ENCODE measurements around the gene SAMD4A.

SAMD4A gene

DNA sequence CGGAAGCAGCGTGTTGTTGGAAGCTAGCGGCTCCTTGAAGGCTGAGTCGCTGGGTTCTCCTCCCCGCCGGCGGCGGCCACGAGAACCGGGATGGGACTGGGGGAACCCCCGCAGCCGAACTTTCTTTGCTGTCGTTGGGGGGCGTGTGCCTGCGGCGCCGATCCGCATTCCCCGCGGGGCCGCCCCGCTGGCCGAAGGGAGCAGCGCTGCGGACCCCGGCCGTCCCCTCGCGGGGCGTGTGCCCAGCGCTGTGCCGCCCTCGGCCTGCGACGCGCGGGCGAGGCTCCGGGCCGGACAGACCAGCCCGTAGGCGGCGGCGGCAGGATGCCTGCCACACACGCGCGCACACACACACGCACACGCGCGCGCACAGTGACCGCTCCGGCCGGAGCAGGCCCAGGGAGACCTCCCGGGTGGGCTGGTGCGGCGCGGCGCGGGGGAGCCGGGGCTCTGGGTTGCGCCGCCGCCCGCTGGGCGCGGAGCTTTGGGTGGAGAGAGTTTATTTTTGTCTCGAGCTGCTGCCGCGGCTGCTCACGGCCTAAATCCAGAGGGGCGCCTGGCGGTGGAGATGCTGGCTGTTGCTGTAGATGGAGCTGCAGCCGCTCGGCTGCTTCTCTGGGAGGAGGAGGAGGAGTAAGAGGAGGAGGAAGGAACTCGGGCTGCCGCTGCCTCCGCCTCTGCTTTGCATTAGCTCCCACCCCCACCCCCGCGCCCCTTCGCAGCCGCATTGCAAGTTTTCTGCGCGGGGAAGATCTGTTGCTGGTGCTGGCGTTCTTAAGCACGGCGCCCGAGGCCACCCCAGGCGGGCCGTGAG is at the start of gene SAMD4A:
SAMD4A (plus strand) TSS at position 719 of the 814 bp plus-strand sequence. CDS start 789 bp downstream, outside the sequence.
- DNase-seq, result peak; percentile 44

DNA sequence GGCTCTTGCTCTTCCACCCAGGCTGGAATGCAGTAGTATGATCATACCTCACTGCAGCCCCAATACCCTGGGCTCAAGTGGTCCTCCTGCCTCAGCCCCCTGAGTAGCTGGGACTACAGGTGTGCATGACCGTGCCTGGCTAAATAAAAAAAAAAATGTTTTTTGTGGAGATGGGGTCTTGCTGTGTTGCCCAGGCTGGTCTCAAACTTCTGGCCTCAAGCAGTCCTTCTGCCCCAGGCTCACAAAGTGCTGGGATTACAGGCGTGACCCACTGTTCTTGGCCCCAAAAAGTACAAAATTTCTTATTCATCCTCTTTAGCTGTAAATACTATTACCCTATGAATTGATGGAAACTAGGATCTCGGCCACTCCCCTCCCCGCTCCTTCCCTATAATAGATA is 42.5 kb upstream of the SAMD4A start:
- no peak for DNase-seq

DNA sequence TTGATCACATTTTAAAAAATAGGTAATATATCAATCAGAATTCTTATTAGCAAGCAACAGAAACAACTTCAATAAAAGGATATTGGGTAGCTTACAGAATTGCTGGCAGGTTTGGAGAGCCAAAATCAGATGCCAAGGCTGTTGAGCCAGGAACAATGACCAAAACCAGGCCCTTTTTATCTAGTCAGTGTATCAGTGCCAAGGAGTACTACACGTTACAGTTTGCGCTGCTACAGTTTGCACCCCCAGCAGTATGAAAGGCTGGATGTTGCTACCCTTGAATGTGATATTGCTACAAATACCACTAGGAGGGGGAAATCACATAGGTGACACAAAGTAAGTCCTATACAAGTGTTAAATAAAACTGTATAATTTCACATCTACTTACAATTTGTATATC is 38.0 kb upstream of the SAMD4A start:
- DNase-seq, result no peak

- DNase-seq, result no peak
Measured at GRCh38 chr14:54529811-54530210, 37.1 kb upstream of the SAMD4A start.

DNA sequence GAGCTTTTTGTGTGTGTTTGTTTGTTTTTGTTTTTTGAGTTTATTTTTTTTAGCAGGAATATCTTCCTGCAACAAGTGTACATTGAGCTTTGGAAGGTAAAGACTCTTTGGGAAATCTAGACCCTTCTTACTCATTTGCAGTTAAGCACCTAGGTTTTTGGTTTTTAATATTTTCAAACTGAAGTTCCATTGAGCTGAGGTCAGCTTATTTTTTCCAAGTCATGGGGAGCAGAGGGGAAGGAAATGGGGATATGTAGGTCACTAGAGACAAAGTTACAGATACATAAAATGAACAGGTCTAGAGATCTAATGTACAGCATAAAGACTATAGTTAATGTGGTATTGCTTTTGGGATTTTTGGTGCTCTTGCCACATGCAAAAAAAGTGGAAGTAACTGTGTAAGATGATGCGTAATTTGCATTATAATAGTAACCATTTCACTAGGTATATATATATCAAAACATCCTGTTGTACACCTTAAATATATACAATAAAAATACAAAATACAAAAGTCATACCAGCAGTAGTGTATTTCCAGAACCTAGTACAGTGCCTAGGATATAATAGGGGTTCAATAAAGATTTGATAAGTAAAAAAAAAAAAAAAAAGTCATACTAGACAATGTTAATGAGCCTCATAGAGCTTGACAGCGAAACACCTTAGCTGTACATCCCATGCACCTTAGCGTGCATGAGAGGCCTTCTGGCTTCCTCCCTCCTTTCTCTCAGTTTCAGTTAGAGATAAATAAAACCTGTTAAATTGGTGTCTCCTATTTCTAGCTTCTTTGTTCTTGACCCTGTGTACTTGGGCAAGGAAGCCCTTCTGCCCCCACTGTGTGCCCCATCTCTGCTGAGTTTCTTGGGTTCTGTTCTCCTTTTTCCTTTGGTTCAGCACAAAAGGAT is 34.6 kb upstream of the SAMD4A start:
- no peak for DNase-seq

DNA sequence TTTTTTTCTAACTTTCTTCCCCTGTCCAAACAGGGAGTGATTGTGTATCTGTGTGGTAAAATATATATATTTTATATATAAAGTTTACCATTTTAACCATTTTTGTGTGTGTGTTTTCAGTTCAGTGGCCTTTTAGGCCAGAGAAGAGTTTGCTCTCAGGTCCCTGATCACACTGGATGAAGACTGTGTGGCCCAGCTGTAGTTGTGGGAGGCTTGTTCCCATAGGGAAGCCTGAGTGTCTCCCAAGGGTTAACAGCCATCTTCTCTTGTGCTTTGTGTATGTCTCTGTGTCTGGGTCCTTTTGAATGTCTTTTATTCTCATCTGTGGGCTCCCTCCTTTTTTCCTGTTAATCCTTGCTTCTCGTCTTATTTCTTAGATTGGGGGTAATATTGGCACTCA is 33.8 kb upstream of the SAMD4A start:
- DNase-seq, result no peak

GRCh38 chr14:54535126-54535525 is 31.8 kb upstream of the SAMD4A start:
- no peak for DNase-seq

DNA sequence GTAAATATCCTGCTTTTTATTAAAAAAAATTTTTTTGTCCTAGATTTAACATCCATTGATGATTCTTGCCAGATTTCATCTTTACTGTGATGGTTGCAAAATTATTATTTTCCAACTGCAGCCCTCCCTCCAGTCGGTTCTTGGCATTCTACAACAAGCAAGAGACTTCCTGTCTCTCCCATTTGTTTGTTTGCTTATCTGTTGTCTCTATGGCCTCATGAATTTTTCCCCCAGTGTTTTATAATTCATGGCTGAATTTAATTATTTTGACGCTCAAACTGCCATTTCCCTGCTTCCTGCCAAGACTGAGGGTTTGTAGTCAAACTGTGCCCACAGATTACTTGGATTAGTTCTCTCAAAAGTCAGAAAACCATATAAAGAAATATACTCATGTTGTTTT is 31.3 kb upstream of the SAMD4A start:
- no peak for DNase-seq

DNA sequence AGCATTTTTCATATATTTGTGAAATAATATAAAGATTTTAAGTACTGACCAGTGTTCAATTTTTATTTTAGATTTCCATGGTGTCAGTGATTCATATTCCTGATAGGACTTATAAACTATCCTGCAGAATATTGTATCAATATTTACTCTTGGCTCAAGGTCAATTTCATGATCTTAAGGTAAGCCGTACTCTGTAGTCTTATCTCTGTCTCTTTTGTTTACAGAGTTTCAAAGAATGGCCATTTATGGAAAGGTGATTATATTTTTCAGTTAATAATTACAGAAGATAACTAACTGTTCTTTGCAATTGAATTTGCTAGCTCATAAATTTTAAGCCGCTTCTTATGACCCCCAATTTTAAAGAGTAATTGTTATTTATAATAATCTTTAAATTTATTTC is 29.3 kb upstream of the SAMD4A start:
- DNase-seq, result no peak

- DNase-seq, result no peak
Measured at GRCh38 chr14:54538055-54538454, 28.9 kb upstream of the SAMD4A start.

DNA sequence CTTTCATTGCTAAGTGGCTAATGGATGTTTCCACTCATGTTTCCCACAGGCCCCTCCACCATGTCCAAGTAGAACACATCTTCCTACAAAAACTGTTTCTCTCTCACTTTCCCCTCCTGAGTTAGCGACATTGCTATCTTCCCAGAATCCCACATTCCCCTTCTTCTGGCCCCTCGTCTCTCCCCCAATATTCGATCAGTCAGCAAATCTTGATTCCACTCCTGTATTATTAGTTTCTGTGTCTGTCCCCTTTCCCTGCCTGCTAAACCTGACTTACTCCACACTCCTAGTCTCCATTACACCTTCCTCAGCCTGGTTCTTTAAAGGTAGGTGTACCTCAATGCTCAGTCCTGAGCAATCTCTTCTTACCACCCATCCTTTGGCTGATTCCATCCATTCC is 19.3 kb upstream of the SAMD4A start:
- no peak for DNase-seq

GRCh38 chr14:54548491-54548890 is 18.4 kb upstream of the SAMD4A start:
- no peak for DNase-seq

DNA sequence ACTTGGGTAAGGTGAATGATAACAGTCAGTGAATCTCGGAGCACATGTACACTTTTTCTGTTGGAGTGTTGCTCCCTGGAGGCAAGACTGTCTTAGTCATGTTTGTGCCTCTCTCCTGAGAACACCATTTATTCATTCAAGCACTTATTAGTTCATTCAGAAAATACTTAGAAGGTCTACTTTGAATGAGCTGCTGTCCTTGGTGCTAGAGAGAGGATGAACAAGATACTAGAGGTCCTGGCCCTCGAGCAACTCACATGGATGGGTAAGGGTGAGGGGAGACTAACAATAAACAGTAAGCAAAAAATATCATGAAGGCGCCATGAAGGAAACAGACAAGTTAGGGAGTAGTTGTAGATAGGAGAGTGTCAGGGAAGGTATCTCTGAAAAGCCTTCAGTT is 17.1 kb upstream of the SAMD4A start:
- DNase-seq, result no peak

GRCh38 chr14:54550514-54550913 is 16.4 kb upstream of the SAMD4A start:
- no peak for DNase-seq

DNA sequence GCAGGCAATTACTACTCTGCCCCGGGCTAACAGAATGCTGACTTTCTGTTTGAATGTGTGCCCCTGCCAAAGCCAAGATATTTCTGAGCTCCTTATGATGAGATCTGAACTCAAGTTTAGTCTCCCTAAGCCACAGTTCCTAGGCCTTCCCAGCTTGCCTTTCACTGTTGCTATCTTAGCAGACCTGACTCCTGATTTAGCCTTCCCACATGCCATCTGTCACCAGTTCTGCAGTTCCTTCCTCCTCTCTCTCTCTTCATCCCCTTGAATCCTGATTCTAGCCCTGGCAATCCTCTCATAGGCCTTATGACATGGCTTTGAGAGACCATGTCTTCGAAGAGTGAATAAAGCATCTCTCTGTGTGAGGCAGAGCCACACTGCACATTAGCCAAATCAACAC is 12.5 kb upstream of the SAMD4A start:
- DNase-seq, result no peak

DNA sequence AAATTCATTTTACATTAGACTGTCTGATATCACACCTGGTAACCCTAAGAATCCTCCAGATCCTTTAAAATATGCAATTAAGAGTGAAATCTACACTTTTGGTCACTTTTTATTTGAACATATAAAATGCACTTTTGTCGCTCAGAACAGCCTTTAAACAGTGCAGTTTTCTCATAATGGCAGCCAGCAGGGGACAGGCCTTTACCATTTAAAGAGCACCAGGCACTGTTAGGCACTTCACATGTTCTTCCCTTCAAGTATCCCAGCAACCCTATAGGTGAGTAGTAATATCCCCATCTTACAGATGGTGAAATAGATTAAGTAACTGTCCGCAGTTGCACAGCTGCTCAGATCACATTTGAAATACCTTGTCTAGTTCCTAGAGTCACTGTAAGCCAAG is 11.3 kb upstream of the SAMD4A start:
- no peak for DNase-seq

- DNase-seq, result no peak
Measured at GRCh38 chr14:54556535-54556934, 10.4 kb upstream of the SAMD4A start.

- DNase-seq, result no peak
Measured at GRCh38 chr14:54562334-54562733, 4.6 kb upstream of the SAMD4A start.

DNA sequence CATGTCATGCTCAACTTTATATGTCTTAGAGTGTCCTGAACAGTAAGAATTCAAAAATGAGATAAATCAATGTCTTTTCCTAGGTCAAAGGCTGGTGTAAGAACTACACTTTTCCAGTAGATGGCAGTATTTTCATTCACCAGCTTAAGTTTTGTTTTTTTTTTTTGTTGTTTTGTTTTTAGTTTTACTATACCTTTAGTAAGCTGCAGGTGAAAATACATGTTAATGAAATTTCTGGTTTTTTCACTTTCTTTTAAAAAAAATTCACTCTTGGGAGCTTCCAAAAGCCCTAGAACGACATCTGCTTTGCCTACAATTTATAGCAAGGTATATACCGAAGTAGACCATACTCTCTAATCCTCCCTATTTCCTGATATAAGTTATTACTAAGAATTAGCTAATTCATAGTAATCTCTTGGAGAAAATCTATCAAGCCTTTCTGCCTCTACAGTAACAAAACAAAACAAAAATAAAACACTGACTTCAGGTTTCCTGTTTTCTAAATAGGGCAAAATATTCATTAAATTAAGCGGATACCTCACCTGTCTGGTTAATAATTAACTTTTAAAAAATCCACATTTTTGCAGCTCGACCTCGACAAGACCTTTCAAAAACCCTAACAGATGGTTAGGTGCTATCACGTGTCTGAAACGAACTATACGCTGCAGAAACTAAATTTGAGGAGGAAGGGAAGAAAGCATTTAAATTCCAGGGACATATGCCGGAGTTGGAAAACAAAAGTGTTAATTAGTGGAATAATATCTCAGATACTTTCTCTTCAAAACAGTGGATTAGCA is 2.7 kb upstream of the SAMD4A start:
- peak; percentile 61 for DNase-seq

GRCh38 chr14:54564868-54565784 is 1.8 kb upstream of the SAMD4A start:
- peak; percentile 45 for DNase-seq

GRCh38 chr14:54565785-54566409 is 1.0 kb upstream of the SAMD4A start:
- peak; percentile 46 for DNase-seq

- DNase-seq, result no peak
Measured at GRCh38 chr14:54567224-54567638, 303 bp downstream of the SAMD4A start.
